GM19025 (cell line): ENCODE data around the gene CRYZL1.

Experiments
- ATAC-seq: cut with Tn5 transposase; IDR thresholded peaks from one replicate; pipeline ENCODE4 v1.9.1; 2021; ENCODE audit warnings: mild to moderate bottlenecking, low read depth, moderate library complexity; ENCODE audit not compliant: unreplicated experiment

The CRYZL1 gene

GRCh38 chr21:33662046-33662445 lies 20.5 kb upstream of the CRYZL1 start:
- ATAC-seq = no peak

GRCh38 chr21:33661146-33661545 lies 19.6 kb upstream of the CRYZL1 start:
- no peak for ATAC-seq

- ATAC-seq = no peak
Measured at GRCh38 chr21:33660406-33660805, 18.9 kb upstream of the CRYZL1 start.

GRCh38 chr21:33659568-33659949 lies 18.0 kb upstream of the CRYZL1 start:
- ATAC-seq = no peak

- ATAC-seq = no peak
Measured at GRCh38 chr21:33658919-33659567, 17.5 kb upstream of the CRYZL1 start.

- ATAC-seq = no peak
Measured at GRCh38 chr21:33657124-33657820, 15.7 kb upstream of the CRYZL1 start.

- no peak for ATAC-seq
Measured at GRCh38 chr21:33655588-33656221, 14.2 kb upstream of the CRYZL1 start.

GRCh38 chr21:33654412-33654811 lies 12.9 kb upstream of the CRYZL1 start:
- no peak for ATAC-seq

- no peak for ATAC-seq
Measured at GRCh38 chr21:33651965-33652680, 10.6 kb upstream of the CRYZL1 start.

- ATAC-seq = no peak
Measured at GRCh38 chr21:33650929-33651509, 9.5 kb upstream of the CRYZL1 start.

GRCh38 chr21:33650230-33650629 lies 8.7 kb upstream of the CRYZL1 start:
- no peak for ATAC-seq

- ATAC-seq = no peak
Measured at GRCh38 chr21:33648555-33648954, 7.0 kb upstream of the CRYZL1 start.

GRCh38 chr21:33647587-33647986 lies 6.0 kb upstream of the CRYZL1 start:
- no peak for ATAC-seq

GRCh38 chr21:33645730-33646129 lies 4.2 kb upstream of the CRYZL1 start:
- ATAC-seq = no peak

GRCh38 chr21:33644383-33645074 lies 3.0 kb upstream of the CRYZL1 start:
- no peak for ATAC-seq

- no peak for ATAC-seq
Measured at GRCh38 chr21:33643658-33644311, 2.2 kb upstream of the CRYZL1 start.

GRCh38 chr21:33642896-33643657 lies 1.5 kb upstream of the CRYZL1 start:
- ATAC-seq = no peak

GRCh38 chr21:33642027-33642895 lies 720 bp upstream of the CRYZL1 start, which contains the start of gene ITSN1:
TSS of gene ITSN1 (plus strand) at chr21:33642501. CDS start at chr21:33718829, 76,328 bp downstream.
- ATAC-seq = peak; percentile 82
